Measurements from ENCODE around the gene C15orf40.

Gene C15orf40

GRCh38 chr15:82985688-82986441 lies 25.6 kb downstream of the C15orf40 start, which contains the start of gene RAMAC:
Gene RAMAC, plus strand, starts transcription at chr15:82986210. Its CDS starts 2,809 bp downstream, at chr15:82989019.
- H3K4me3 ChIP-seq (ENCODE audit: control insufficient read depth in 1 of 7, extremely low read depth in 1 of 7, insufficient read depth in 4 of 7, low read depth in 2 of 7, low read length in 6 of 7) = peak within 1 kb of the TSS; percentile 76 to 98 (median 84)

GRCh38 chr15:82980981-82981380 lies 30.5 kb downstream of the C15orf40 start:
- Histone ChIP-seq H3K4me3 (ENCODE audit: control insufficient read depth in 1 of 7, extremely low read depth in 1 of 7, insufficient read depth in 4 of 7, low read depth in 2 of 7, low read length in 6 of 7) (no peak overlapping the region), H3K9me3 (ENCODE audit: control extremely low read depth in 1 of 5, control insufficient read depth in 4 of 5, insufficient read depth in 2 of 5, low read depth in 1 of 5, low read length in 4 of 5) (no peaks in the 10 kb centered on the region), H3K36me3 (ENCODE audit: control insufficient read depth in 4 of 4, insufficient read depth in 4 of 4, low read length in 3 of 4) (no peaks in the 10 kb centered on the region), H3K27me3 (replicated peaks in 2 of 5; ENCODE audit: control insufficient read depth in 4 of 5, insufficient read depth in 5 of 5, low read length in 4 of 5) (no peaks in the 10 kb centered on the region), H3K27ac (ENCODE audit: insufficient read depth in 1 of 2, low read depth in 1 of 2, low read length in 2 of 2, poor library complexity in 1 of 2, severe bottlenecking in 2 of 2) (no peak overlapping the region), H3K4me1 (ENCODE audit: control extremely low read depth in 1 of 4, control insufficient read depth in 4 of 4, insufficient read depth in 4 of 4, low read length in 3 of 4) (peaks cover 6 to 11% (median 7%) of the 10 kb centered on the region in 4 experiments)
- 94% methylated on average over 2 of the region's 2 CpGs for WGBS (ENCODE audit: insufficient coverage)
- DNase-seq = no peak
- ChIA-PET POLR2A (no interaction called here), CTCF (no interaction called here)

More at GRCh38 chr15:82985688-82986441, 25.6 kb downstream of the C15orf40 start, which contains the start of gene RAMAC:
- Histone ChIP-seq H3K36me3 (ENCODE audit: control insufficient read depth in 4 of 4, insufficient read depth in 4 of 4, low read length in 3 of 4) (peaks cover 6 to 11% (median 8%) of the 10 kb centered on the region in 4 experiments), H3K4me1 (ENCODE audit: control extremely low read depth in 1 of 4, control insufficient read depth in 4 of 4, insufficient read depth in 4 of 4, low read length in 3 of 4) (peaks cover 12 to 19% (median 16%) of the 10 kb centered on the region in 4 experiments), H3K9me3 (ENCODE audit: control extremely low read depth in 1 of 5, control insufficient read depth in 4 of 5, insufficient read depth in 2 of 5, low read depth in 1 of 5, low read length in 4 of 5) (no peaks in the 10 kb centered on the region), H3K27me3 (replicated peaks in 2 of 5; ENCODE audit: control insufficient read depth in 4 of 5, insufficient read depth in 5 of 5, low read length in 4 of 5) (no peaks in the 10 kb centered on the region), H3K27ac (ENCODE audit: insufficient read depth in 1 of 2, low read depth in 1 of 2, low read length in 2 of 2, poor library complexity in 1 of 2, severe bottlenecking in 2 of 2) (peak within 1 kb of the TSS; percentile 77 to 89)
- ChIA-PET CTCF (interaction anchor here (0.7 to 4.5 kb wide), 4 partner anchors 14 to 236 kb away, joined by 3 to 27 read pairs (median 6); no protein-coding TSS in a partner anchor), POLR2A (interaction anchor here (0.6 to 1.4 kb wide), 3 partner anchors 120 to 446 kb away, joined by 3 to 4 read pairs (median 3); partner anchors contain the start of gene RPS17)
- DNase-seq = peak; percentile 98 to 99 (median 99)
- 1% methylated on average over 40 of the region's 45 CpGs for WGBS (ENCODE audit: insufficient coverage)

GRCh38 chr15:82979726-82980125 lies 31.7 kb downstream of the C15orf40 start:
- ChIA-PET POLR2A (no interaction called here), CTCF (interaction anchor here (1.0 to 1.5 kb wide), 4 partner anchors 10 to 124 kb away, joined by 3 to 5 read pairs (median 4); no protein-coding TSS in a partner anchor)
- Histone ChIP-seq H3K9me3 (ENCODE audit: control extremely low read depth in 1 of 5, control insufficient read depth in 4 of 5, insufficient read depth in 2 of 5, low read depth in 1 of 5, low read length in 4 of 5) (no peaks in the 10 kb centered on the region), H3K4me1 (ENCODE audit: control extremely low read depth in 1 of 4, control insufficient read depth in 4 of 4, insufficient read depth in 4 of 4, low read length in 3 of 4) (no peaks in the 10 kb centered on the region), H3K4me3 (ENCODE audit: control insufficient read depth in 1 of 7, extremely low read depth in 1 of 7, insufficient read depth in 4 of 7, low read depth in 2 of 7, low read length in 6 of 7) (no peak overlapping the region), H3K36me3 (ENCODE audit: control insufficient read depth in 4 of 4, insufficient read depth in 4 of 4, low read length in 3 of 4) (no peaks in the 10 kb centered on the region), H3K27ac (ENCODE audit: insufficient read depth in 1 of 2, low read depth in 1 of 2, low read length in 2 of 2, poor library complexity in 1 of 2, severe bottlenecking in 2 of 2) (no peak overlapping the region), H3K27me3 (replicated peaks in 2 of 5; ENCODE audit: control insufficient read depth in 4 of 5, insufficient read depth in 5 of 5, low read length in 4 of 5) (no peaks in the 10 kb centered on the region)
- 100% methylated on average over 1 of the region's 1 CpG for WGBS (ENCODE audit: insufficient coverage)
- DNase-seq = no peak

GRCh38 chr15:82978438-82978837 lies 33.0 kb downstream of the C15orf40 start:
- no peak overlapping the region for H3K27ac ChIP-seq (ENCODE audit: insufficient read depth in 1 of 2, low read depth in 1 of 2, low read length in 2 of 2, poor library complexity in 1 of 2, severe bottlenecking in 2 of 2)
- no peaks in the 10 kb centered on the region for H3K27me3 ChIP-seq (replicated peaks in 2 of 5; ENCODE audit: control insufficient read depth in 4 of 5, insufficient read depth in 5 of 5, low read length in 4 of 5)
- CTCF ChIA-PET = interaction anchor here (0.6 to 1.5 kb wide), 2 partner anchors 9 to 209 kb away, joined by 3 read pairs; no protein-coding TSS in a partner anchor
- POLR2A ChIA-PET = interaction anchor here (0.7 kb wide), 1 partner anchor 194 kb away, joined by 3 read pairs; no protein-coding TSS in a partner anchor
- no peak overlapping the region for H3K4me3 ChIP-seq (ENCODE audit: control insufficient read depth in 1 of 7, extremely low read depth in 1 of 7, insufficient read depth in 4 of 7, low read depth in 2 of 7, low read length in 6 of 7)
- 95% methylated on average over 3 of the region's 5 CpGs for WGBS (ENCODE audit: insufficient coverage)
- H3K36me3 ChIP-seq (ENCODE audit: control insufficient read depth in 4 of 4, insufficient read depth in 4 of 4, low read length in 3 of 4) = no peaks in the 10 kb centered on the region
- H3K4me1 ChIP-seq (ENCODE audit: control extremely low read depth in 1 of 4, control insufficient read depth in 4 of 4, insufficient read depth in 4 of 4, low read length in 3 of 4) = no peaks in the 10 kb centered on the region
- DNase-seq = no peak
- H3K9me3 ChIP-seq (ENCODE audit: control extremely low read depth in 1 of 5, control insufficient read depth in 4 of 5, insufficient read depth in 2 of 5, low read depth in 1 of 5, low read length in 4 of 5) = no peaks in the 10 kb centered on the region

- ChIA-PET CTCF (interaction anchor here (1.0 to 1.2 kb wide), 2 partner anchors 23 to 129 kb away, joined by 3 read pairs; no protein-coding TSS in a partner anchor), POLR2A (no interaction called here)
- H3K4me3 ChIP-seq (ENCODE audit: control insufficient read depth in 1 of 7, extremely low read depth in 1 of 7, insufficient read depth in 4 of 7, low read depth in 2 of 7, low read length in 6 of 7) = no peak overlapping the region
- DNase-seq = no peak
- WGBS (ENCODE audit: insufficient coverage) = 86% methylated on average over 1 of the region's 1 CpG
- H3K27ac ChIP-seq (ENCODE audit: insufficient read depth in 1 of 2, low read depth in 1 of 2, low read length in 2 of 2, poor library complexity in 1 of 2, severe bottlenecking in 2 of 2) = no peak overlapping the region
- H3K4me1 ChIP-seq (ENCODE audit: control extremely low read depth in 1 of 4, control insufficient read depth in 4 of 4, insufficient read depth in 4 of 4, low read length in 3 of 4) = no peaks in the 10 kb centered on the region
- H3K27me3 ChIP-seq (replicated peaks in 2 of 5; ENCODE audit: control insufficient read depth in 4 of 5, insufficient read depth in 5 of 5, low read length in 4 of 5) = no peaks in the 10 kb centered on the region
- no peaks in the 10 kb centered on the region for H3K36me3 ChIP-seq (ENCODE audit: control insufficient read depth in 4 of 4, insufficient read depth in 4 of 4, low read length in 3 of 4)
- H3K9me3 ChIP-seq (ENCODE audit: control extremely low read depth in 1 of 5, control insufficient read depth in 4 of 5, insufficient read depth in 2 of 5, low read depth in 1 of 5, low read length in 4 of 5) = no peaks in the 10 kb centered on the region
Observed at GRCh38 chr15:82977076-82977475, 34.4 kb downstream of the C15orf40 start.

GRCh38 chr15:82972990-82973389 lies 38.4 kb downstream of the C15orf40 start:
- Histone ChIP-seq H3K27ac (ENCODE audit: insufficient read depth in 1 of 2, low read depth in 1 of 2, low read length in 2 of 2, poor library complexity in 1 of 2, severe bottlenecking in 2 of 2) (no peak overlapping the region), H3K9me3 (ENCODE audit: control extremely low read depth in 1 of 5, control insufficient read depth in 4 of 5, insufficient read depth in 2 of 5, low read depth in 1 of 5, low read length in 4 of 5) (no peaks in the 10 kb centered on the region), H3K4me3 (ENCODE audit: control insufficient read depth in 1 of 7, extremely low read depth in 1 of 7, insufficient read depth in 4 of 7, low read depth in 2 of 7, low read length in 6 of 7) (no peak overlapping the region), H3K27me3 (replicated peaks in 2 of 5; ENCODE audit: control insufficient read depth in 4 of 5, insufficient read depth in 5 of 5, low read length in 4 of 5) (no peaks in the 10 kb centered on the region), H3K4me1 (ENCODE audit: control extremely low read depth in 1 of 4, control insufficient read depth in 4 of 4, insufficient read depth in 4 of 4, low read length in 3 of 4) (no peaks in the 10 kb centered on the region), H3K36me3 (ENCODE audit: control insufficient read depth in 4 of 4, insufficient read depth in 4 of 4, low read length in 3 of 4) (no peaks in the 10 kb centered on the region)
- POLR2A ChIA-PET = no interaction called here
- CTCF ChIA-PET = no interaction called here
- peak in 1 of 3 donors; percentile 3 for DNase-seq
- 100% methylated on average over 1 of the region's 1 CpG for WGBS (ENCODE audit: insufficient coverage)

Measured in common myeloid progenitor, CD34-positive (primary cell).